Body of pancreas (tissue), 4 donors: ENCODE data around the gene FBN3. TPM values are rescaled to one million over a fixed set of nuclear protein-coding genes. Genes with fewer than 3 reads are reported as not detected.
"Not testable (repeated sequence)": the region's sequence is repeated elsewhere in the genome, so short reads cannot be mapped to it uniquely, and the experiment has no call there.

ENCODE experiments used
- ATAC-seq: fragments of 150-250 bp; one replicate; pipeline ENCODE4 v1.9.1; 2016
- DNase-seq, 4 donors: peaks; one replicate each; pipeline ENCODE4 v3.0.0-alpha.2; 2019
- H3K27ac ChIP-seq, 4 donors: fragments of 200-600 bp; sonication (generic); 1 replicate in 3 of 4; 2 replicates in 1 of 4; pipeline versions ENCODE4 v1.5.1 to v1.6.1; 2016 to 2019; ENCODE audit warnings: mild to moderate bottlenecking in 1 of 4, mixed read lengths in 1 of 4, moderate library complexity in 1 of 4
- H3K27me3 ChIP-seq, 2 donors: fragments of 200-600 bp; sonication (generic); one replicate each; pipeline ENCODE4 v1.6.0; 2016; ENCODE audit warnings: mild to moderate bottlenecking in 1 of 2
- H3K36me3 ChIP-seq, 2 donors: fragments of 200-600 bp; sonication (generic); replicated peaks in 1 of 2; 2 replicates each; pipeline ENCODE4 v1.5.1; 2016; ENCODE audit warnings: low read depth in 2 of 2; ENCODE audit not compliant: insufficient read depth in 1 of 2
- H3K4me1 ChIP-seq: fragments of 200-600 bp; sonication (generic); one replicate; pipeline ENCODE4 v1.6.0; 2016
- H3K4me3 ChIP-seq, 2 donors: fragments of 200-600 bp; sonication (generic); 1 replicate in 1 of 2; 2 replicates in 1 of 2; pipeline ENCODE4 v1.5.1; 2016 to 2019
- H3K9me3 ChIP-seq, 3 donors: fragments of 200-600 bp; sonication (generic); 1 replicate in 2 of 3; 2 replicates in 1 of 3; pipeline ENCODE4 v1.5.1; 2016
- CTCF ChIP-seq, 7 experiments: fragments of 450-650 bp in 4 of 7; fragments of 200-600 bp in 3 of 7; sonication (generic) in 3 of 7; IDR thresholded peaks; one replicate each; pipeline ENCODE4 v1.5.1; 2016 to 2019; ENCODE audit warnings: antibody characterized with exemption in 7 of 7
- POLR2A ChIP-seq, 3 donors: fragments of 450-650 bp; IDR thresholded peaks; one replicate each; pipeline ENCODE4 v1.6.1; 2016; ENCODE audit warnings: antibody characterized with exemption in 3 of 3, mild to moderate bottlenecking in 2 of 3
- WGBS, 2 donors: methylation state at CpG; one replicate each; pipeline ENCODE4 v1.1.5; 2017; 5-methylcytosine and 5-hydroxymethylcytosine counted together
- intact Hi-C: fragments of 100-400 bp; cut with DNase I; formaldehyde crosslinking; loops from one replicate; pipeline ENCODE4 v1.15.1; 2023
- total RNA-seq, 2 donors: library from RNA; depleted of rRNA; stranded (reverse); fragments of >200 nt; gene quantifications; one replicate each; pipeline ENCODE4 v1.1.0, GENCODE V29; 2016

The FBN3 gene
- total RNA-seq, 2 donors from 2014 or later = 0.26 TPM; not detected in 1

GRCh38 chr19:8155318-8155717, 5.9 kb upstream of the FBN3 start:
- Histone ChIP-seq H3K36me3 (no peaks in the 10 kb centered on the region), H3K4me1 (peaks cover 13% of the 10 kb centered on the region), H3K27me3 (no peaks in the 10 kb centered on the region), H3K4me3 (no peak overlapping the region), H3K9me3 (no peaks in the 10 kb centered on the region), H3K27ac (peak overlapping the region; percentile 39 to 85 (median 81))
- ATAC-seq = no peak
- TF ChIP-seq POLR2A (IDR thresholded peaks at IDR 0.05) (no peak), CTCF (IDR thresholded peaks at IDR 0.05) (no peak)
- WGBS, 2 donors = 35 to 47% methylated on average over 2 of the region's 2 CpGs
- intact Hi-C loops = loop anchor here (5.0 kb wide), 1 partner anchor 97 kb away; no protein-coding TSS in a partner anchor
- no peak for DNase-seq

- H3K27me3 ChIP-seq, H3K36me3 ChIP-seq, intact Hi-C loops, DNase-seq, H3K4me3 ChIP-seq, H3K9me3 ChIP-seq, ATAC-seq: not testable (repeated sequence)
- Histone ChIP-seq H3K27ac (peak overlapping the region in 3 of 4 donors; percentile 81 to 85 (median 81)), H3K4me1 (peaks cover 14% of the 10 kb centered on the region)
- WGBS, 2 donors = 53 to 73% methylated on average over 10 of the region's 10 CpGs
- peak in 1 of 7 experiments; percentile 10 for TF ChIP-seq CTCF (IDR thresholded peaks at IDR 0.05)
Observed at GRCh38 chr19:8154014-8154413, 4.6 kb upstream of the FBN3 start.

GRCh38 chr19:8151767-8152035, 2.3 kb upstream of the FBN3 start:
- WGBS, 2 donors = 42% methylated on average over 5 of the region's 5 CpGs; no CpG with 5 or more reads in 1 of the 2 donors
- intact Hi-C loops = no loop called here
- Histone ChIP-seq H3K4me1 (peaks cover 31% of the 10 kb centered on the region), H3K4me3 (no peak overlapping the region), H3K27ac (no peak overlapping the region), H3K36me3 (no peaks in the 10 kb centered on the region), H3K9me3 (no peaks in the 10 kb centered on the region), H3K27me3 (peaks cover 0 to 6% of the 10 kb centered on the region in 2 donors)
- no peak for TF ChIP-seq POLR2A (IDR thresholded peaks at IDR 0.05)
- no peak for TF ChIP-seq CTCF (IDR thresholded peaks at IDR 0.05)
- ATAC-seq (no peak), DNase-seq (no peak)

- Histone ChIP-seq H3K27ac (no peak overlapping the region), H3K27me3 (peaks cover 0 to 6% of the 10 kb centered on the region in 2 donors), H3K4me3 (no peak overlapping the region), H3K36me3 (no peaks in the 10 kb centered on the region), H3K9me3 (no peaks in the 10 kb centered on the region), H3K4me1 (peaks cover 32% of the 10 kb centered on the region)
- ATAC-seq = no peak
- intact Hi-C loops = no loop called here
- whole genome bisulfite sequencing, 2 donors = 81 to 91% methylated on average over 15 of the region's 15 CpGs
- DNase-seq = no peak
- TF ChIP-seq POLR2A (IDR thresholded peaks at IDR 0.05) (no peak), CTCF (IDR thresholded peaks at IDR 0.05) (no peak)
Observed at GRCh38 chr19:8150998-8151766, 1.8 kb upstream of the FBN3 start.
